ENCODE data around the gene BCHE.

BCHE gene

DNA sequence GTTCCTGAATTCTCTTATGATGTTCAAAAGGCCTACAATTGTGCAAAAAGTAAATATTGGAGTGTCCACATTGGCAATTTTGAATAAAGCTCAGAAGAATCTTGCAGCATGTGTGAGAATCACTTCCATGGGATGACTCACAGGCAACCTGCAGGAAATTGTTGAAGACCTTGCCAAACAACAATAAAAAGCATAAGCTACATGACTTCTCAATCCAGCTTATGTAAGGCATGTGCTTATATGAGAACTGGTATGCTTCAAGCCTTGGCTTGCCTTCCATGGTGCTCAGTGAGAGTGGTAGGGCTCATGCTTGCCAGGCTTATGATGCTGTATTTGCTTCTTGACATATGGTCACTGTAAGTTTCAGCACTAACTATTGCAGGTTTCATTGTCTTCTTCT is 18.4 kb upstream of the BCHE start:
- Histone ChIP-seq H2AFZ (ENCODE audit: low read depth, low read length, severe bottlenecking) (peak overlapping the region; percentile 3), H3K79me2 (ENCODE audit: insufficient read depth, low read length) (no peaks in the 10 kb centered on the region), H3K4me3 (ENCODE audit: insufficient read depth, low read length, poor library complexity, severe bottlenecking) (no peak overlapping the region), H3K27ac (ENCODE audit: low read depth, low read length) (no peak overlapping the region), H3K27me3 (ENCODE audit: low read length) (no peaks in the 10 kb centered on the region), H3K9me2 (replicated peaks; ENCODE audit: insufficient read depth, low read length) (no peaks in the 10 kb centered on the region), H3K4me2 (ENCODE audit: low read depth, low read length, poor library complexity, severe bottlenecking) (no peak overlapping the region), H3K9ac (ENCODE audit: low read length) (no peak overlapping the region), H3K9me3 (ENCODE audit: insufficient read depth, low read length) (no peaks in the 10 kb centered on the region; the same call in 1 of the 2 replicates), H3F3A (ENCODE audit: insufficient read depth) (no peaks in the 10 kb centered on the region), H3K36me3 (ENCODE audit: low read length) (peaks cover 3% of the 10 kb centered on the region; the same call in 1 of the 2 replicates), H4K20me1 (ENCODE audit: low read depth, low read length) (no peaks in the 10 kb centered on the region)
- TF ChIP-seq EZH2phosphoT487 (conservative IDR thresholded peaks at IDR 0.05; ENCODE audit: low read length): no peak
- TF ChIP-seq, protein P1, sequence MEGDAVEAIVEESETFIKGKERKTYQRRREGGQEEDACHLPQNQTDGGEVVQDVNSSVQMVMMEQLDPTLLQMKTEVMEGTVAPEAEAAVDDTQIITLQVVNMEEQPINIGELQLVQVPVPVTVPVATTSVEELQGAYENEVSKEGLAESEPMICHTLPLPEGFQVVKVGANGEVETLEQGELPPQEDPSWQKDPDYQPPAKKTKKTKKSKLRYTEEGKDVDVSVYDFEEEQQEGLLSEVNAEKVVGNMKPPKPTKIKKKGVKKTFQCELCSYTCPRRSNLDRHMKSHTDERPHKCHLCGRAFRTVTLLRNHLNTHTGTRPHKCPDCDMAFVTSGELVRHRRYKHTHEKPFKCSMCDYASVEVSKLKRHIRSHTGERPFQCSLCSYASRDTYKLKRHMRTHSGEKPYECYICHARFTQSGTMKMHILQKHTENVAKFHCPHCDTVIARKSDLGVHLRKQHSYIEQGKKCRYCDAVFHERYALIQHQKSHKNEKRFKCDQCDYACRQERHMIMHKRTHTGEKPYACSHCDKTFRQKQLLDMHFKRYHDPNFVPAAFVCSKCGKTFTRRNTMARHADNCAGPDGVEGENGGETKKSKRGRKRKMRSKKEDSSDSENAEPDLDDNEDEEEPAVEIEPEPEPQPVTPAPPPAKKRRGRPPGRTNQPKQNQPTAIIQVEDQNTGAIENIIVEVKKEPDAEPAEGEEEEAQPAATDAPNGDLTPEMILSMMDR (IDR thresholded peaks at IDR 0.05; ENCODE audit: insufficient read depth, low read length, poor library complexity, severe bottlenecking): no peak

DNA sequence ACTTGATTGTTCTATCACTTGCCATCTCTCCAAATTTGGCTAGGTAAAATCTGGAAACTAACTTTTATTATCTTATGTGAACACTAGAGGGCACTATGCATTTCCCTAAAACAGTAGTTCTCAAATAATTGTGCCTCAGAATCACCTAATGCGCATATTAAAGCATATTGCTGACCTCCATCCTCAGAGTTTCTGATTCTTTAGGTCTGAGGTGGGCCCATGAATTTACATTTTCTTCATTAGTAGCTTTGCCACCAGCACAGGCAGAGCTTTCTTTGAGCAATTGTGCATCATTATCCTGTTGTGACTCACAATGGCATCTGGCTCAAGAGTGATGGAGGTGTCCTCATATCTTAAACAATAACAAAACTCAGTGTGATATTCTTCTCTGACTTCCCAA is 17.5 kb upstream of the BCHE start:
- Histone ChIP-seq H3K4me2 (ENCODE audit: low read depth, low read length, poor library complexity, severe bottlenecking) (no peak overlapping the region), H3K9ac (ENCODE audit: low read length) (no peak overlapping the region), H3K79me2 (ENCODE audit: insufficient read depth, low read length) (no peaks in the 10 kb centered on the region), H3K27me3 (ENCODE audit: low read length) (no peaks in the 10 kb centered on the region), H4K20me1 (ENCODE audit: low read depth, low read length) (no peaks in the 10 kb centered on the region), H3K36me3 (ENCODE audit: low read length) (peaks cover 3% of the 10 kb centered on the region; the same call in 1 of the 2 replicates), H3K9me3 (ENCODE audit: insufficient read depth, low read length) (no peaks in the 10 kb centered on the region; the same call in 1 of the 2 replicates), H3K27ac (ENCODE audit: low read depth, low read length) (no peak overlapping the region), H3K9me2 (replicated peaks; ENCODE audit: insufficient read depth, low read length) (no peaks in the 10 kb centered on the region), H3F3A (ENCODE audit: insufficient read depth) (no peaks in the 10 kb centered on the region), H3K4me3 (ENCODE audit: insufficient read depth, low read length, poor library complexity, severe bottlenecking) (no peak overlapping the region), H2AFZ (ENCODE audit: low read depth, low read length, severe bottlenecking) (peak overlapping the region; percentile 3)
- TF ChIP-seq, protein P1 (IDR thresholded peaks at IDR 0.05; ENCODE audit: insufficient read depth, low read length, poor library complexity, severe bottlenecking): peak; percentile 57
- no peak for TF ChIP-seq EZH2phosphoT487 (conservative IDR thresholded peaks at IDR 0.05; ENCODE audit: low read length)

DNA sequence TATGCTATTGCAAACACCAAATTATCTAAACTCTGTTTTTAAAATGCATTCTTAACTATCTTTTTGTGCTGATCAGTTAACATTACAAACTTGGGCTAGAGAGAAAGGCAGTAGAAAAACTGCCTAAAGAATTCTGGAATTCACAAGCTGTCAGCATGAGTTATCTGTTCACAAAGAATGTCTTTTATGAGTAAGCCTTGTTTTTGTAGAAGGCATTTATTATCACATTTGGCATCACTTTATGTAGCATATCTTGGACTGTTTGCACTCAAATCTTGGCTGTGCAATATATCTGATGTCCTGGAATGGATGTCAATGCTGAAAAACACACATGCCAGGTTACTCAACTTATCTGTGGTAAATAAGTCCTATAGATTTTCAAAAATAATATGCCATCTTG is 15.5 kb upstream of the BCHE start:
- Histone ChIP-seq H2AFZ (ENCODE audit: low read depth, low read length, severe bottlenecking) (no peak overlapping the region), H3K36me3 (ENCODE audit: low read length) (peaks cover 3% of the 10 kb centered on the region; the same call in 1 of the 2 replicates), H3K9ac (ENCODE audit: low read length) (no peak overlapping the region), H4K20me1 (ENCODE audit: low read depth, low read length) (no peaks in the 10 kb centered on the region), H3K27ac (ENCODE audit: low read depth, low read length) (no peak overlapping the region), H3K9me3 (ENCODE audit: insufficient read depth, low read length) (no peaks in the 10 kb centered on the region; the same call in 1 of the 2 replicates), H3K4me2 (ENCODE audit: low read depth, low read length, poor library complexity, severe bottlenecking) (no peak overlapping the region), H3K4me3 (ENCODE audit: insufficient read depth, low read length, poor library complexity, severe bottlenecking) (no peak overlapping the region), H3F3A (ENCODE audit: insufficient read depth) (no peaks in the 10 kb centered on the region), H3K79me2 (ENCODE audit: insufficient read depth, low read length) (no peaks in the 10 kb centered on the region), H3K9me2 (replicated peaks; ENCODE audit: insufficient read depth, low read length) (no peaks in the 10 kb centered on the region), H3K27me3 (ENCODE audit: low read length) (no peaks in the 10 kb centered on the region)
- no peak for TF ChIP-seq EZH2phosphoT487 (conservative IDR thresholded peaks at IDR 0.05; ENCODE audit: low read length)
- TF ChIP-seq, protein P1 (IDR thresholded peaks at IDR 0.05; ENCODE audit: insufficient read depth, low read length, poor library complexity, severe bottlenecking): no peak

Measured in SU-DHL-6 (cell line).